ENCODE results near the gene COA1.

DNA sequence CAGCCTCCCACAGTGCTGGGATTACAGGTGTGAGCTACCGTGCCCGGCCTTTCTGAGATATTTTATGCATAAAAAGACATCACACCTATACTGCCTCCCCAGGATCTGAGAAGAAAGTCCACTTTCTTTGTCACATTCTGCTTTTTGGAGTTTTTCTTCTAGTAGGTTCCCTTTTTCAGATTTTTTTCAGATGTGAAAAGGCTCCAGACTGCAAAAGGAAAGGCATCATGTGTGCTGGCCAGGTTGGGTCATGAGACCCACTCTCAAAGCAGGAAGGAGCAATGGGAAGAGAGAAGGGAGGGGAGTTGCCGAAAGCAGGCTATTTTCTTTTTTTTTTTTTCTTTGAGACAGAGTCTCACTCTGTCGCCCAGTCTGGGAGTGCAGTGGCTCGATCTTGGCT is 40.0 kb upstream of the COA1 start:
- TF ChIP-seq, protein P1, sequence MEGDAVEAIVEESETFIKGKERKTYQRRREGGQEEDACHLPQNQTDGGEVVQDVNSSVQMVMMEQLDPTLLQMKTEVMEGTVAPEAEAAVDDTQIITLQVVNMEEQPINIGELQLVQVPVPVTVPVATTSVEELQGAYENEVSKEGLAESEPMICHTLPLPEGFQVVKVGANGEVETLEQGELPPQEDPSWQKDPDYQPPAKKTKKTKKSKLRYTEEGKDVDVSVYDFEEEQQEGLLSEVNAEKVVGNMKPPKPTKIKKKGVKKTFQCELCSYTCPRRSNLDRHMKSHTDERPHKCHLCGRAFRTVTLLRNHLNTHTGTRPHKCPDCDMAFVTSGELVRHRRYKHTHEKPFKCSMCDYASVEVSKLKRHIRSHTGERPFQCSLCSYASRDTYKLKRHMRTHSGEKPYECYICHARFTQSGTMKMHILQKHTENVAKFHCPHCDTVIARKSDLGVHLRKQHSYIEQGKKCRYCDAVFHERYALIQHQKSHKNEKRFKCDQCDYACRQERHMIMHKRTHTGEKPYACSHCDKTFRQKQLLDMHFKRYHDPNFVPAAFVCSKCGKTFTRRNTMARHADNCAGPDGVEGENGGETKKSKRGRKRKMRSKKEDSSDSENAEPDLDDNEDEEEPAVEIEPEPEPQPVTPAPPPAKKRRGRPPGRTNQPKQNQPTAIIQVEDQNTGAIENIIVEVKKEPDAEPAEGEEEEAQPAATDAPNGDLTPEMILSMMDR (IDR thresholded peaks at IDR 0.05), result no peak
- no peak for TF ChIP-seq POLR2A (IDR thresholded peaks at IDR 0.05)

Measured in Peyer's patch (tissue), 4 donors.